ENCODE data around the gene HPGDS. TPM values are rescaled to one million over a fixed set of nuclear protein-coding genes. Genes with fewer than 3 reads are reported as not detected.

The HPGDS gene
- total RNA-seq (2016; rRNA removed; fragmentation: Illumina TruSeq; extraction: Trizol) (not detected in 2 replicates), polyA plus RNA-seq (2011; rRNA removed) (not detected in 2 replicates), polyA minus RNA-seq (2011; rRNA and poly(A)+ RNA removed; ENCODE audit: low replicate concordance) (not detected in 2 replicates), Bru-seq, nascent RNA (percentile 5 among the genes with signal in this experiment), BruChase-seq, experiment 1, labeled RNA remaining after a 6-hour chase (not detected), BruChase-seq, experiment 2, labeled RNA remaining after a 2-hour chase (percentile 5 among the genes with signal in this experiment)
- not detected in 2 replicates for total RNA-seq (2016; cell fraction: cytosol; rRNA removed; fragmentation: Illumina TruSeq; extraction: Trizol; ENCODE audit: low read depth)
- total RNA-seq (2016; cell fraction: insoluble cytoplasmic fraction; rRNA removed; fragmentation: Illumina TruSeq; extraction: Trizol), result not detected in 2 replicates
- not detected in 2 replicates for total RNA-seq (2016; cell fraction: membrane; rRNA removed; fragmentation: Illumina TruSeq; extraction: Trizol)
- total RNA-seq (2016; cell fraction: nucleus; rRNA removed; fragmentation: Illumina TruSeq; extraction: Trizol), result not detected in 2 replicates
- not detected in 2 replicates for polyA plus RNA-seq (2011; cell fraction: cytosol; rRNA removed)
- polyA plus RNA-seq (2011; cell fraction: nucleus; rRNA removed), result not detected in 2 replicates
- polyA plus RNA-seq (2012), result not detected in 2 replicates
- not detected in 2 replicates for polyA plus RNA-seq (2016; cell fraction: cytosol; fragmentation: Illumina TruSeq; extraction: Trizol; ENCODE audit: low read depth)
- polyA plus RNA-seq (2016; cell fraction: insoluble cytoplasmic fraction; fragmentation: Illumina TruSeq; extraction: Trizol; ENCODE audit: low read depth), result not detected in 2 replicates
- not detected in 2 replicates for polyA plus RNA-seq (2016; cell fraction: membrane; fragmentation: Illumina TruSeq; extraction: Trizol; ENCODE audit: low read depth)
- not detected in 2 replicates for polyA plus RNA-seq (2016; cell fraction: nucleus; fragmentation: Illumina TruSeq; extraction: Trizol; ENCODE audit: insufficient read depth, low read depth)
- polyA minus RNA-seq (2011; cell fraction: cytosol; rRNA and poly(A)+ RNA removed), result not detected in 2 replicates
- not detected in 2 replicates for polyA minus RNA-seq (2011; cell fraction: nucleus; rRNA and poly(A)+ RNA removed)
- long read RNA-seq, experiment 1, result 0 reads
- long read RNA-seq, experiment 2, result 0 reads

DNA sequence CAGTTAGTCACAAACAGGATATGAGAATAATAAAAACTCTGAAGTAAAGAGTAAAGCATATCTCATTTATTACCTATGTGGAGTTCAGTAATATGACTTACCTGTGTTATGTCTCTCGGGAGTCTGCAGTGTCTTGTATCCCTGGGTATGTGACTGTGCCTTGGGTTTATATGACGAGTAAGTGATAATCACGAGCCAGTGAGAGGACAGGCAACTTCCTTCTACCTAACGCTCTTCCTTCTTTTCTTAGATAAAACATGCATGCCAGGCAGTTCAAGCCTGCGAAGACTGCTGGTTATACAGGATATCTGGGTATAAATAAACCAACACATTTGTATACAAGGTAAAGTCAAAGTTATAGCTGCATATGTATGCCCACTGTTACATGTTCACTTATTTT is at the start of gene HPGDS:
Gene HPGDS (minus strand): TSS at position 143 of the 400 bp plus-strand sequence. CDS start 8,207 bp downstream, outside the sequence.
- H3K4me3 ChIP-seq (replicated peaks in 1 of 3; ENCODE audit: insufficient read depth in 1 of 3, low read depth in 2 of 3, low read length in 3 of 3), result no peak within 1 kb of the TSS
- intact Hi-C loops (cut with micrococcal nuclease; ENCODE audit: unreplicated experiment), result no loop called here
- FAIRE-seq (no peak), DNase-seq (ENCODE audit: low spot score) (no peak), ATAC-seq (no peak)
- no peaks in the 10 kb centered on the region; a peak in 1 of 5 replicates for H3K27me3 ChIP-seq (ENCODE audit: control insufficient read depth in 1 of 2, insufficient read depth in 2 of 2, low read length in 2 of 2)
- no peaks in the 10 kb centered on the region for H3K36me3 ChIP-seq (replicated peaks in 1 of 2; ENCODE audit: control insufficient read depth in 1 of 2, insufficient read depth in 2 of 2, low read length in 2 of 2)
- H3K4me1 ChIP-seq (ENCODE audit: insufficient read depth, low read length), result 0 out of 2 replicates have a peak, but pooled peaks cover 6% of the 10 kb centered on the region
- no peak for TF ChIP-seq ZFYVE20 (CRISPR knock-in tag; IDR thresholded peaks at IDR 0.05; ENCODE audit: borderline replicate concordance, low read depth)
- no peak for TF ChIP-seq ARID3A (IDR thresholded peaks at IDR 0.05; ENCODE audit: low read depth, low read length)
- TF ChIP-seq, protein P1, sequence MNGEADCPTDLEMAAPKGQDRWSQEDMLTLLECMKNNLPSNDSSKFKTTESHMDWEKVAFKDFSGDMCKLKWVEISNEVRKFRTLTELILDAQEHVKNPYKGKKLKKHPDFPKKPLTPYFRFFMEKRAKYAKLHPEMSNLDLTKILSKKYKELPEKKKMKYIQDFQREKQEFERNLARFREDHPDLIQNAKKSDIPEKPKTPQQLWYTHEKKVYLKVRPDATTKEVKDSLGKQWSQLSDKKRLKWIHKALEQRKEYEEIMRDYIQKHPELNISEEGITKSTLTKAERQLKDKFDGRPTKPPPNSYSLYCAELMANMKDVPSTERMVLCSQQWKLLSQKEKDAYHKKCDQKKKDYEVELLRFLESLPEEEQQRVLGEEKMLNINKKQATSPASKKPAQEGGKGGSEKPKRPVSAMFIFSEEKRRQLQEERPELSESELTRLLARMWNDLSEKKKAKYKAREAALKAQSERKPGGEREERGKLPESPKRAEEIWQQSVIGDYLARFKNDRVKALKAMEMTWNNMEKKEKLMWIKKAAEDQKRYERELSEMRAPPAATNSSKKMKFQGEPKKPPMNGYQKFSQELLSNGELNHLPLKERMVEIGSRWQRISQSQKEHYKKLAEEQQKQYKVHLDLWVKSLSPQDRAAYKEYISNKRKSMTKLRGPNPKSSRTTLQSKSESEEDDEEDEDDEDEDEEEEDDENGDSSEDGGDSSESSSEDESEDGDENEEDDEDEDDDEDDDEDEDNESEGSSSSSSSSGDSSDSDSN (CRISPR knock-in tag; IDR thresholded peaks at IDR 0.05), result no peak
- no peak for TF ChIP-seq ZNF484 (CRISPR knock-in tag; IDR thresholded peaks at IDR 0.05; ENCODE audit: borderline replicate concordance, low read depth)
- TF ChIP-seq PAX8 (CRISPR knock-in tag; IDR thresholded peaks at IDR 0.05; ENCODE audit: borderline replicate concordance), result no peak
- TF ChIP-seq ZNF451 (CRISPR knock-in tag; IDR thresholded peaks at IDR 0.05), result no peak
- no peak for TF ChIP-seq ZNF430 (CRISPR knock-in tag; IDR thresholded peaks at IDR 0.05)
- TF ChIP-seq ZNF678 (CRISPR knock-in tag; IDR thresholded peaks at IDR 0.05), result no peak
- TF ChIP-seq ZSCAN12 (CRISPR knock-in tag; IDR thresholded peaks at IDR 0.05), result no peak
- no peak for TF ChIP-seq CSRNP2 (CRISPR knock-in tag; conservative IDR thresholded peaks at IDR 0.05; ENCODE audit: low read depth)
- no peak for TF ChIP-seq NCOA2 (CRISPR knock-in tag; IDR thresholded peaks at IDR 0.05)
- TF ChIP-seq BRCA1 (CRISPR knock-in tag; IDR thresholded peaks at IDR 0.05), result no peak
- TF ChIP-seq YEATS2 (CRISPR knock-in tag; IDR thresholded peaks at IDR 0.05; ENCODE audit: borderline replicate concordance), result no peak
- TF ChIP-seq BHLHE40 (IDR thresholded peaks at IDR 0.05; ENCODE audit: low read length), result no peak
- TF ChIP-seq DMAP1 (CRISPR knock-in tag; IDR thresholded peaks at IDR 0.05), result no peak
- TF ChIP-seq HNF4G (IDR thresholded peaks at IDR 0.05; ENCODE audit: borderline replicate concordance, low read depth, low read length), result no peak
- TF ChIP-seq HNF4G (CRISPR knock-in tag; IDR thresholded peaks at IDR 0.05; ENCODE audit: borderline replicate concordance, low read depth), result no peak
- H3K27ac ChIP-seq (ENCODE audit: extremely low read length, insufficient read depth, low read length), result no peak within 1 kb of the TSS
- no peaks in the 10 kb centered on the region for H4K20me1 ChIP-seq (ENCODE audit: insufficient read depth, low read length)
- 51% methylated on average over 5 of the region's 5 CpGs for WGBS (ENCODE audit: low lambda C conversion rate)
- H3K9me3 ChIP-seq (ENCODE audit: low read length), result no peaks in the 10 kb centered on the region
- ChIA-PET POLR2A (no interaction called here), CTCF (ENCODE audit: low intra/inter-chr PET ratio, low total read pairs) (no interaction called here)
- in situ Hi-C loops (cut with HindIII; ENCODE audit: extremely low pct_ligation_motif_present, low pct_unique_long_range_greater_than_20kb), result no loop called here
- no peak within 1 kb of the TSS for H3K9ac ChIP-seq (ENCODE audit: insufficient read depth, low read depth, low read length)
- H3K79me2 ChIP-seq (ENCODE audit: insufficient read depth, low read length), result no peaks in the 10 kb centered on the region
- no peak within 1 kb of the TSS for H2AFZ ChIP-seq (ENCODE audit: low read length)
- H3K4me2 ChIP-seq (ENCODE audit: low read depth, low read length), result no peak within 1 kb of the TSS
- no TSS peak for BruUV-seq (replicated peaks)

All from HepG2 (cell line).